AG10803 (cell line): ENCODE measurements around the gene THYN1.
"Not testable (repeated sequence)": the region's sequence is repeated elsewhere in the genome, so short reads cannot be mapped to it uniquely, and the experiment has no call there.

Experiments
- DNase-seq: peaks from one replicate; pipeline ENCODE4 v3.0.0; 2010; ENCODE audit warnings: low read depth
- H3K4me3 ChIP-seq: 2 replicates; pipeline ENCODE4 v1.5.1; 2011; ENCODE audit warnings: mild to moderate bottlenecking, low read length, control low read depth
- TF ChIP-seq, protein P1 (sequence below): conservative IDR thresholded peaks from 2 replicates; pipeline ENCODE4 v1.5.1; 2011; ENCODE audit warnings: mild to moderate bottlenecking, low read length, control low read depth, inconsistent platforms

The THYN1 gene

DNA sequence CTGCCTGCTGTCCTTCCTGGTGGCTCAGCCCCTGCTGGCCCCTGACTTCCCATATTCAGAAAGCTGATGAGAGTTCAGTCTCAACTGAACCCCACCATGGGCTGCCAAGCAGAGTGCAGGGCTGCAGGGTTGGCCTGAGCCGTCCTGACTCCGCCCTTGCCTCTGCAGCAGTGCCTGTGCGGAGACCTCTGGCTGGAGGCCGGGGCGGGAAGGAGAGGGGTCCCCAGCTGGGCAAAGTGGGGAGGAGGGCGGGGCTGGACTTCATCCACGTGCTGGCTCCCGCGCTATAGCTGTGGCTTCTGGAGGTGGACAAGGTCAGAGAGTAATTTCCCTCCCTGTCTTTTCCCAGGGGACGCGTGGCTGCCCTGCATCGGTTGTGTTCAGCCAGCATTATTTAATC is 36.6 kb upstream of the THYN1 start:
- DNase-seq: no peak
- TF ChIP-seq, protein P1, sequence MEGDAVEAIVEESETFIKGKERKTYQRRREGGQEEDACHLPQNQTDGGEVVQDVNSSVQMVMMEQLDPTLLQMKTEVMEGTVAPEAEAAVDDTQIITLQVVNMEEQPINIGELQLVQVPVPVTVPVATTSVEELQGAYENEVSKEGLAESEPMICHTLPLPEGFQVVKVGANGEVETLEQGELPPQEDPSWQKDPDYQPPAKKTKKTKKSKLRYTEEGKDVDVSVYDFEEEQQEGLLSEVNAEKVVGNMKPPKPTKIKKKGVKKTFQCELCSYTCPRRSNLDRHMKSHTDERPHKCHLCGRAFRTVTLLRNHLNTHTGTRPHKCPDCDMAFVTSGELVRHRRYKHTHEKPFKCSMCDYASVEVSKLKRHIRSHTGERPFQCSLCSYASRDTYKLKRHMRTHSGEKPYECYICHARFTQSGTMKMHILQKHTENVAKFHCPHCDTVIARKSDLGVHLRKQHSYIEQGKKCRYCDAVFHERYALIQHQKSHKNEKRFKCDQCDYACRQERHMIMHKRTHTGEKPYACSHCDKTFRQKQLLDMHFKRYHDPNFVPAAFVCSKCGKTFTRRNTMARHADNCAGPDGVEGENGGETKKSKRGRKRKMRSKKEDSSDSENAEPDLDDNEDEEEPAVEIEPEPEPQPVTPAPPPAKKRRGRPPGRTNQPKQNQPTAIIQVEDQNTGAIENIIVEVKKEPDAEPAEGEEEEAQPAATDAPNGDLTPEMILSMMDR: no peak
- H3K4me3 ChIP-seq: no peak overlapping the region

DNA sequence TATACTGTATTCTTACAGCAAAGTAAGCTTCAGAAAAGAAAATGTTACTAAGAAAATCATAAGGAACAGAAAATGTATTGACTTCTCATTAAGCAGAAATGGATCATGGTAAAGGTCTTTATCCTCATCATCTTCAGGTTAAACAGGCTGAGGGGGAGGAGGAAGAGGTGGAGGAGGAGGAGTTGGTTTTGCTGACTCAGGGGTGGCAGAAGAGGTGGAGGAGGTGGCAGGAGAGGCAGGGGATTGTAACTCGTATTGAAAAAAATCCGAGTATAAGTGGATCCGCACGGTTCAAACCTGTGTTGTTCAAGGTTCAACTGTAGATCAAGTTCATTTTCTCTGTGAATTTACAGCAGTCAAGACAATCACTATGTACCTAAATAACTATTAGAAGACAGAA is 36.0 kb upstream of the THYN1 start:
- no peak for DNase-seq
- TF ChIP-seq, protein P1: no peak
- no peak overlapping the region for H3K4me3 ChIP-seq

DNA sequence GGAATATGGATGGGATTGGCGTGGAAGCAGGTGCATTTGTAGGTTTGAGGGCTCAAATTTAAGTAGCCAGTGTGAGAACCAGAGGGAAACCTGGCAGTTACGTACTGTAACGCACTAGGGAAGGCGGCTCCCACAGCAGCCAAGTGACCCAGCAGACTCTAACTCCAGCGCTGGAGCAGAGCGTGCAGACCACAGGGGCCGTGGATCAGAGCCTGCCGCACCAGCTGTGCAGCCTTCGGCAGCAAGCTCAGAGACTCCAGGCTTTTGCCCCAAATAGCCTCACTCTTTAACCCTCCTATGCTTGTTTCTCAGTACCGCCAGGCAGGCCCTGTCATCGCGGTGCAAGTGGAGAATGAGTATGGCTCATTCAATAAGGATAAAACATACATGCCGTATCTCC is 35.3 kb upstream of the THYN1 start:
- TF ChIP-seq, protein P1: no peak

DNA sequence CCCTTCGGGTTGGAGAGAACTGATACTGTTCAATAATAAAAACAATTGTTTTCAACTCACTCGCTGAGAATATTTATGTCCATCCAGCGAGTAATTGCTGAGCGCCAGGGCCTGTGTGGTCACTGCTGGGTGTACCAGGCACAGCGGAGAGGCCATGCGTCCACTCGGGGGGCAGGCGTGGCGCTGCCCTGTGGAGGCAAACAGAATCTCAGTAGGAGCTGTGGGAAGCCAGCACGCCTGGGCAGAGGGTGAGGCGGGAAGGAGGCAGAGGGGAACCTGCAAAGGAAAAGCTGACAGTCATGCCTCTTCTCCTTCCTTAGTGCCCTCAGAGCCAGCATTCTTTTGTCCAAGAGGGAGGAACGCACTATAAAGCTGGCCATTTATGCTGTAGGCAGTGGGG is 34.4 kb upstream of the THYN1 start:
- DNase-seq: no peak
- TF ChIP-seq, protein P1: no peak
- no peak overlapping the region for H3K4me3 ChIP-seq

More for the DNA sequence above, 35.3 kb upstream of the THYN1 start:
- no peak for DNase-seq
- no peak overlapping the region for H3K4me3 ChIP-seq

DNA sequence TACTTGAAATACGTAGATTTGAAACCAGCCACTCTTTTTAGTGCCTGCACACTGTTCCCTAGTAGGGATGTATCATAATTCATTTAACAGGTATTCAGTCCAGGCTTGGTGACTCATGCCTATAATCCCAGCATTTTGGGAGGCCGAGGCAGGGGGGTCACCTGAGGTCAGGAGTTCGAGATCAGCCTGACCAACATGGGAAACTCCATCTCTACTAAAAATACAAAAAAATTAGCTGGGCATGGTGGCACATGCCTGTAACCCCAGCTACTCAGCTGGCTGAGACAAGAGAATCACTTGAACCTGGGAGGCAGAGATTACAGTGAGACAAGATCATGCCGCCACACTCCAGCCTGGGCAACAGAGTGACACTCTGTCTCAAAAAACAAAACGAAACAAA is 31.2 kb upstream of the THYN1 start:
- H3K4me3 ChIP-seq, DNase-seq: not testable (repeated sequence)

DNA sequence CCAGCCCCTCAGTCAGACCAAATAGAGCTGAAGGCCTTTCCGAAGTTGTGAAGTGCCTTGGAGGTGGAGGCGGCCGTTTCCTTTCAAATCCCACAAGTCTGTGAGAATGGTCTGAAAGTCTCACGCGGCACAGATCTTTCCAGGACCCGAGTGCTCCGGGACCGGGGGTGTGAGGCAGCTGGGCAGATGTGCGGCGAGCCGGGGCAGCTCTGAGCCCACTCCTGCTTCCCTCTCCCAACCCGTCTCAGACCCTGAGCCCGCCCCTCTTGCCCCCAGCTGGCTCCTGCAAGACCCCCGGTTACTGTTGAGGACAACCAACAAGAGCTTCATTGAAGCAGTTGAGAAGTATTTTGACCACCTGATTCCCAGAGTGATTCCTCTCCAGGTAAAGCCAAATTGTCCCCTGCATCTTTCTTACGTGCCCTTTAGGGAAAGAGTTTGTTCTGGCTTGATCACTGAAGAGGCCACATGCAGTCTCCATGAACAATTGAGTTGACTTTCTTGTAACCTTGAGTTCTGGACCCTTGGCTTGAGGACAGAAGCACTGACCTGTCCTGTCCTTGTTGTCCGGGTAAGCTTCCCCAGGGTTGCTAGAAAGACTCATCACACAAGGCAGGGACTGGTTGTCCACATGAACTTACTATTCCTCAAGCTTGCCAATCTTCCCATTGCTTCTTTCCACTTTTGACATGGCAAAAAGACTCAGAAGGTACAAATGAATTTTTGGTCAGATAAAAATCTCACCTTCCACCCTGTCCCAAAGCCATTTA is 30.5 kb upstream of the THYN1 start:
- DNase-seq: no peak
- TF ChIP-seq, protein P1: no peak
- H3K4me3 ChIP-seq: no peak overlapping the region

DNA sequence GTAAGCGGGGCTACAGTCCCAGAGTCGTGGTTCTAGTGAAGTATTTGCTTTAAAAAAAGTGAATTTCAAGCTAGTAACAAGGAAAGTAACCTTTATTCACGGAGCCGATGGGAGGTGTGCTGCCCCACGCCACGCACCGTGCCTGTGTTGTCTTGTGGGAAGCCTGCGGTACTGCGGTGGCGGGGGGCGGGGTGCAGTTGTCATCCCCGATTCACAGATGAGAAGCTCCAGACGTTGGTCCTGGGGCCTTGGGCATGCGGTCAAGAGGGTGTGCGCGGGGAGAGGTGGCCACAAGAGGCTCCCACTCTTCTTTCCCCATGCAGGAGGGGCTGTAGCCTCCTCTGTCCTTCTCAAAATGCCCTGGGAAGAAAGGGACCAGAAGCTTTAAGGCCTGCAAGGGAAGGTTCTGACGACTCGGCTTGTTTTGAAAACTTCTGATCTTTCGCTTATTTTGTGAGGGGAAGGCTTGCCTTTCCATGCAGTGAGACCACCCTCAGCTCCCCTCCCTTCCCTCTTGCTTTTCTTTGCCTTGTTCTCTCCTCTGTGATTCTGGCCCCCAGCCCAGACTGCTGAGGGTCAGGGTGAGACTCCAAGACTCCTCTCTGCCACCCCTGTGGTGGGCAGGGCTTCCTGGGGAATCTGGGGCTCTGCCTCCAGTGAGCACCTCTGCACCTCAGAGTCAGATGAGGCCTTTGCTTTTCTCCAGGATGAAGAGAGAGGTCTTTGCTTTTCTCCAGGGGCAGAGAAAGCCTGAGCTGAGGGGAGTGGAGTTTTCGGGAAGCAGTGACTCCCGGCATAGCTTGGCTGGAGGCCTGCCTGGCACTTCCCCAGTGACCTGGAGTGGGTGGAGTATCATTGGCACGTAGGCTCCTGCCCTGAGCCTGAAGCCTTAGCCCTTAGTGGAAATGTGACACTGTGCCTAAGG is 29.2 kb upstream of the THYN1 start:
- H3K4me3 ChIP-seq: no peak overlapping the region
- TF ChIP-seq, protein P1: no peak
- DNase-seq: no peak

DNA sequence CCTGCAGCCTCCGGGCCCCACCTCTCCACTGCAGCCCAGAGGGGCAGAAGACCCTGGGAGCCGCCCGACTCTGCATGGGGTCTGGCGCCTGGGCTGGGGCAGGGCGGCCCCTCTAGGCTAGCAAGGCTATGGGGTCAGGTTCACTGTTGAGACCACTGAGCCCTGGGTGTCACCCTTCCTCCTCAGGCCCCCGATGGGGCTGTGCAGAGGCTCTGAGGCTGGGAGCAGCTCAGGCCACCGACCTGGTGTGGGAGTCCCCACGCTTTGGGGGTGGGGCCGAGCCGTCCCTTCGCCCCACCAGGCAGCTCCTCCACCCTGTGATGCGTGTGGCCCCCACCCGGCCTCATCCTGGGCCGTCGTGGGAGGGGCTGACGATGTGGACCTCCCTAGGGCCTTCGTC is 28.5 kb upstream of the THYN1 start:
- not testable (repeated sequence) for H3K4me3 ChIP-seq, DNase-seq
